Mammary epithelial cell (primary cell): ENCODE measurements around the gene STRADB.

Source experiments
- CTCF ChIP-seq, 2 donors: IDR thresholded peaks in 1 of 2; conservative IDR thresholded peaks in 1 of 2; 2 replicates each; pipeline ENCODE4 v1.5.1; 2011 to 2012; ENCODE audit warnings: inconsistent platforms in 2 of 2, low read length in 2 of 2, mild to moderate bottlenecking in 2 of 2, control low read depth in 1 of 2, low read depth in 1 of 2; ENCODE audit not compliant: insufficient read depth in 1 of 2; ENCODE audit errors: extremely low read depth in 1 of 2
- EZH2 ChIP-seq: IDR thresholded peaks from 2 replicates; pipeline ENCODE4 v1.6.1; 2012; ENCODE audit warnings: low read length, inconsistent platforms, borderline replicate concordance

DNA sequence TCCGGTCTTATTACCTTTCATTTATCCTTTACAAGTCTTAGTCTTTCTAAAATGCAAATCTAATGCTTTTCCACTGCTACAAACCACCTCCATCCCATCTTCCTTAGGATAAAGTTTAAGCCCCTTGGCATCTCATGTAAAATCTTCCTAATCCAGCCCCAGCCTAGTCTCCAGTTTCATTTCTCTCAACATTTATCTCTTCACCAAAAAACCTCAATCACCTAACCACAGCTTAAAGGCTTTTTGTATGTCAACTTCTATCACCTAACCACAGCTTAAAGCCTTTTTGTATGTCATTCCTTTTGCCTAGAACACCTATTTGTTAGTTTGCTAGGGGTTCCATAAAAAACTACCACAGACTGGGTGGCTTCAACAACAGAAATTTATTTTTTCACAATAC, 4.5 kb upstream of the STRADB start:
- TF ChIP-seq CTCF (conservative IDR thresholded peaks at IDR 0.05 in 1 of 2, IDR thresholded peaks at IDR 0.05 in 1 of 2; ENCODE audit: extremely low read depth in 1 of 2, insufficient read depth in 1 of 2, low read depth in 1 of 2, low read length in 2 of 2) (no peak), EZH2 (no peak)
